CD14-positive monocyte (primary cell): Measurements from ENCODE around the gene HPCAL4. TPM values are rescaled to one million over a fixed set of nuclear protein-coding genes. Genes with fewer than 3 reads are reported as not detected.

Experiments
- DNase-seq, 3 donors: peaks; one replicate each; pipeline ENCODE4 v3.0.0-alpha.2; 2011 to 2022
- H2AFZ ChIP-seq: 2 replicates; pipeline ENCODE4 v1.6.0; 2012; ENCODE audit warnings: mild to moderate bottlenecking, low read depth, low read length, inconsistent platforms; ENCODE audit not compliant: insufficient read depth, poor library complexity, severe bottlenecking
- H3K27ac ChIP-seq, 2 donors: 1 replicate in 1 of 2; 2 replicates in 1 of 2; pipeline ENCODE4 v1.5.1; 2012 to 2013; ENCODE audit warnings: low read length in 2 of 2, control low read depth in 1 of 2, inconsistent platforms in 1 of 2, low read depth in 1 of 2, mild to moderate bottlenecking in 1 of 2
- H3K27me3 ChIP-seq, 2 donors: one replicate each; pipeline versions ENCODE4 v1.6.0 to v1.6.1; 2011 to 2013; ENCODE audit warnings: low read length in 2 of 2; ENCODE audit not compliant: control insufficient read depth in 2 of 2, insufficient read depth in 2 of 2
- H3K36me3 ChIP-seq, 2 donors: replicated peaks in 1 of 2; 1 replicate in 1 of 2; 2 replicates in 1 of 2; pipeline versions ENCODE4 v1.5.1 to v1.6.1; 2012 to 2013; ENCODE audit warnings: low read length in 2 of 2, control low read depth in 1 of 2, inconsistent platforms in 1 of 2, mild to moderate bottlenecking in 1 of 2; ENCODE audit not compliant: insufficient read depth in 2 of 2, control insufficient read depth in 1 of 2
- H3K4me1 ChIP-seq, 2 donors: 1 replicate in 1 of 2; 2 replicates in 1 of 2; pipeline versions ENCODE4 v1.5.1 to v1.6.1; 2012 to 2013; ENCODE audit warnings: low read length in 2 of 2, control low read depth in 1 of 2, inconsistent platforms in 1 of 2, mild to moderate bottlenecking in 1 of 2, moderate library complexity in 1 of 2; ENCODE audit not compliant: insufficient read depth in 2 of 2, control insufficient read depth in 1 of 2
- H3K4me2 ChIP-seq: replicated peaks from 2 replicates; pipeline ENCODE3; 2012; ENCODE audit warnings: low read length, moderate library complexity, mild to moderate bottlenecking; ENCODE audit not compliant: poor library complexity, severe bottlenecking; ENCODE audit errors: extremely low read depth
- H3K4me3 ChIP-seq, 3 experiments: fragments of 200-600 bp in 1 of 3; sonication (generic) in 1 of 3; replicated peaks in 1 of 3; 1 replicate in 2 of 3; 2 replicates in 1 of 3; pipeline ENCODE4 v1.5.1; 2011 to 2013; ENCODE audit warnings: low read length in 3 of 3, mild to moderate bottlenecking in 3 of 3, control low read depth in 2 of 3, low read depth in 2 of 3, inconsistent platforms in 1 of 3, moderate library complexity in 1 of 3
- H3K79me2 ChIP-seq: 2 replicates; pipeline ENCODE4 v1.6.0; 2012; ENCODE audit warnings: mild to moderate bottlenecking, control low read depth, inconsistent platforms, low read length, moderate library complexity; ENCODE audit not compliant: insufficient read depth
- H3K9ac ChIP-seq: 2 replicates; pipeline ENCODE4 v1.6.0; 2017; ENCODE audit warnings: low read length, mild to moderate bottlenecking; ENCODE audit not compliant: insufficient read depth, poor library complexity, severe bottlenecking
- H3K9me3 ChIP-seq, 2 donors: replicated peaks in 1 of 2; 1 replicate in 1 of 2; 2 replicates in 1 of 2; pipeline versions ENCODE4 v1.5.1 to v1.6.1; 2012 to 2013; ENCODE audit warnings: low read length in 2 of 2, control low read depth in 1 of 2; ENCODE audit not compliant: control insufficient read depth in 1 of 2, insufficient read depth in 1 of 2
- H4K20me1 ChIP-seq: 2 replicates; pipeline ENCODE4 v1.6.0; 2012; ENCODE audit warnings: mild to moderate bottlenecking, low read length, control low read depth, moderate library complexity; ENCODE audit not compliant: insufficient read depth
- H3K27ac Mint-ChIP-seq, 7 donors: one replicate each; pipeline ENCODE4 v1.8.0; 2020; ENCODE audit warnings: mild to moderate bottlenecking in 7 of 7, mixed read lengths in 7 of 7, moderate library complexity in 6 of 7, inconsistent platforms in 2 of 7
- H3K27me3 Mint-ChIP-seq, 3 donors: one replicate each; pipeline ENCODE4 v1.8.0; 2021 to 2022; ENCODE audit warnings: low read depth in 3 of 3, mild to moderate bottlenecking in 3 of 3, mixed read lengths in 3 of 3, moderate library complexity in 3 of 3, inconsistent platforms in 1 of 3
- H3K36me3 Mint-ChIP-seq, 2 donors: one replicate each; pipeline ENCODE4 v1.8.0; 2020; ENCODE audit warnings: mixed read lengths in 2 of 2, inconsistent platforms in 1 of 2, mild to moderate bottlenecking in 1 of 2
- H3K4me1 Mint-ChIP-seq: one replicate; pipeline ENCODE4 v1.8.0; 2020; ENCODE audit warnings: mild to moderate bottlenecking, mixed read lengths
- H3K4me3 Mint-ChIP-seq, 2 donors: one replicate each; pipeline ENCODE4 v1.8.0; 2020; ENCODE audit warnings: mild to moderate bottlenecking in 2 of 2, mixed read lengths in 2 of 2, moderate library complexity in 1 of 2
- H3K9me3 Mint-ChIP-seq, 7 donors: one replicate each; pipeline ENCODE4 v1.8.0; 2020 to 2022; ENCODE audit warnings: mixed read lengths in 7 of 7, mild to moderate bottlenecking in 6 of 7, moderate library complexity in 6 of 7, inconsistent platforms in 2 of 7
- CTCF ChIP-seq: fragments of 200-600 bp; IDR thresholded peaks from one replicate; pipeline ENCODE4 v1.8.0; 2022; ENCODE audit warnings: antibody characterized with exemption, mild to moderate bottlenecking
- WGBS: methylation state at CpG from one replicate; pipeline ENCODE4 v1.1.5; 2013; ENCODE audit warnings: missing lambda C conversion rate; ENCODE audit not compliant: insufficient coverage; 5-methylcytosine and 5-hydroxymethylcytosine counted together
- intact Hi-C, 2 donors: fragments of 100-400 bp; cut with micrococcal nuclease; formaldehyde crosslinking; loops; one replicate each; pipeline versions ENCODE4 v1.15.0 to v1.15.1; 2023
- polyA plus RNA-seq, 3 donors: library from polyadenylated mRNA; depleted of rRNA in 1 of 3; unstranded in 2 of 3; stranded (reverse) in 1 of 3; fragments of 300-500 nt in 2 of 3; fragments of >200 nt in 1 of 3; fragmentation: Illumina TruSeq in 2 of 3; gene quantifications; 1 replicate in 2 of 3; 2 replicates in 1 of 3; pipeline ENCODE4 v1.2.3, GENCODE V29; 2012 to 2021

The HPCAL4 gene
- polyA plus RNA-seq, 3 donors: 0.03 to 0.05 TPM; not detected in 1

GRCh38 chr1:39685071-39685470 lies 6.2 kb downstream of the HPCAL4 start:
- Histone ChIP-seq H3K27ac (no peak overlapping the region), H3K4me3 (no peak overlapping the region), H3K4me1 (no peaks in the 10 kb centered on the region), H2AFZ (no peak overlapping the region), H3K9me3 (peaks cover 0 to 5% of the 10 kb centered on the region in 2 donors), H3K27me3 (peaks cover 50 to 85% of the 10 kb centered on the region in 2 donors), H3K36me3 (no peaks in the 10 kb centered on the region), H3K79me2 (no peaks in the 10 kb centered on the region), H4K20me1 (no peaks in the 10 kb centered on the region), H3K9ac (no peak overlapping the region), H3K4me2 (no peak overlapping the region)
- intact Hi-C loops: no loop called here
- Mint-ChIP-seq H3K36me3 (peaks cover 0 to 6% of the 10 kb centered on the region in 2 donors), H3K9me3 (peaks cover 0 to 15% (median 8%) of the 10 kb centered on the region in 7 donors), H3K27me3 (peaks cover 76 to 91% (median 77%) of the 10 kb centered on the region in 3 donors), H3K27ac (no peak overlapping the region), H3K4me1 (peaks cover 4% of the 10 kb centered on the region), H3K4me3 (peak overlapping the region in 1 of 2 donors; percentile 84)
- 75% methylated on average over 1 of the region's 3 CpGs for WGBS
- no peak for TF ChIP-seq CTCF
- no peak for DNase-seq

GRCh38 chr1:39684313-39684664 lies 6.9 kb downstream of the HPCAL4 start:
- intact Hi-C loops: no loop called here
- H4K20me1 ChIP-seq: no peaks in the 10 kb centered on the region
- WGBS: 69% methylated on average over 9 of the region's 13 CpGs
- H3K79me2 ChIP-seq: no peaks in the 10 kb centered on the region
- peaks cover 0 to 6% of the 10 kb centered on the region in 2 donors for H3K36me3 Mint-ChIP-seq
- peaks cover 73 to 87% (median 74%) of the 10 kb centered on the region in 3 donors for H3K27me3 Mint-ChIP-seq
- no peak overlapping the region for H3K27ac ChIP-seq
- no peak overlapping the region for H2AFZ ChIP-seq
- no peaks in the 10 kb centered on the region for H3K36me3 ChIP-seq
- peak overlapping the region in 1 of 2 donors; percentile 84 for H3K4me3 Mint-ChIP-seq
- peaks cover 0 to 15% (median 8%) of the 10 kb centered on the region in 7 donors for H3K9me3 Mint-ChIP-seq
- no peak for DNase-seq
- no peak overlapping the region for H3K4me3 ChIP-seq
- no peaks in the 10 kb centered on the region for H3K9me3 ChIP-seq
- H3K4me1 ChIP-seq: no peaks in the 10 kb centered on the region
- H3K4me2 ChIP-seq: no peak overlapping the region
- peaks cover 3% of the 10 kb centered on the region for H3K4me1 Mint-ChIP-seq
- H3K27me3 ChIP-seq: peaks cover 42 to 82% of the 10 kb centered on the region in 2 donors
- H3K9ac ChIP-seq: no peak overlapping the region
- TF ChIP-seq CTCF: no peak
- H3K27ac Mint-ChIP-seq: no peak overlapping the region
